C4-2B (cell line): ENCODE measurements around the gene MSRB1.

Experiments used
- CTCF ChIP-seq: fragments of 450-650 bp; conservative IDR thresholded peaks from 2 replicates; pipeline ENCODE4 v1.5.1; 2017; ENCODE audit warnings: mild to moderate bottlenecking
- ZFX ChIP-seq: fragments of 450-650 bp; IDR thresholded peaks from 2 replicates; pipeline ENCODE4 v1.6.1; 2017

- TF ChIP-seq CTCF (no peak), ZFX (no peak)
These were observed 36.2 kb downstream of the MSRB1 start for GRCh38 chr16:1906846-1907165.
